PFSK-1 (cell line): Measurements from ENCODE around the gene GLT8D1.

ENCODE experiments used
- FOXP2 ChIP-seq: optimal IDR thresholded peaks from 2 replicates; pipeline ENCODE3; 2011; ENCODE audit warnings: borderline replicate concordance, control low read depth, inconsistent platforms; ENCODE audit not compliant: insufficient read depth; ENCODE audit errors: extremely low read length, extremely low read depth
- POLR2AphosphoS5 ChIP-seq: IDR thresholded peaks from 2 replicates; pipeline ENCODE4 v1.6.1; 2012; ENCODE audit warnings: low read depth, mild to moderate bottlenecking, control low read depth, low read length, moderate library complexity
- SIN3A ChIP-seq: IDR thresholded peaks from 2 replicates; pipeline ENCODE4 v1.6.1; 2012; ENCODE audit warnings: mild to moderate bottlenecking, low read length, moderate library complexity, borderline replicate concordance; ENCODE audit not compliant: insufficient read depth
- TAF1 ChIP-seq: IDR thresholded peaks from 2 replicates; pipeline ENCODE4 v1.6.1; 2012; ENCODE audit warnings: low read length, control low read depth, borderline replicate concordance; ENCODE audit not compliant: insufficient read depth
- TF ChIP-seq, protein P1 (sequence below), 2 experiments: IDR thresholded peaks; 2 replicates each; pipeline versions ENCODE4 v1.6.1 to v1.8.0; 2011 to 2012; ENCODE audit warnings: low read depth in 2 of 2, low read length in 2 of 2, control low read depth in 1 of 2, inconsistent platforms in 1 of 2, mild to moderate bottlenecking in 1 of 2, moderate library complexity in 1 of 2; ENCODE audit not compliant: insufficient read depth in 1 of 2

Gene GLT8D1

DNA sequence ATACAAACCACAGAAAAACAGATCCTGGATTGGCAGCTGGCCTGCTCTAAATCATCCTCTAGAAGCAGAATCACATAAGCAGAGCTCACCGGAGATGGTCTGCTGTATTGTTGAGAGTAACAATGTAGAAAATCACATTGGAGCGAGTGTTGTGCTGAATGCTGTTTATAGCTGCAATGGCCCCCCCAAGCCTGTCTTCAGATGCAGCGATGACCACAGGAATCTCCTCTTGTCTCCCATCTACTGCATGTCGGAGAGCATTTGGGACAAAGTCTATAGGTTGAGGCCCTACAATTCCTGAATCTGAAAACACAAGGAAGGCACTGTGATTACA, 8.0 kb downstream of the GLT8D1 start:
- TF ChIP-seq POLR2AphosphoS5 (no peak), TAF1 (no peak), SIN3A (no peak), FOXP2 (no peak)
- TF ChIP-seq, protein P1, sequence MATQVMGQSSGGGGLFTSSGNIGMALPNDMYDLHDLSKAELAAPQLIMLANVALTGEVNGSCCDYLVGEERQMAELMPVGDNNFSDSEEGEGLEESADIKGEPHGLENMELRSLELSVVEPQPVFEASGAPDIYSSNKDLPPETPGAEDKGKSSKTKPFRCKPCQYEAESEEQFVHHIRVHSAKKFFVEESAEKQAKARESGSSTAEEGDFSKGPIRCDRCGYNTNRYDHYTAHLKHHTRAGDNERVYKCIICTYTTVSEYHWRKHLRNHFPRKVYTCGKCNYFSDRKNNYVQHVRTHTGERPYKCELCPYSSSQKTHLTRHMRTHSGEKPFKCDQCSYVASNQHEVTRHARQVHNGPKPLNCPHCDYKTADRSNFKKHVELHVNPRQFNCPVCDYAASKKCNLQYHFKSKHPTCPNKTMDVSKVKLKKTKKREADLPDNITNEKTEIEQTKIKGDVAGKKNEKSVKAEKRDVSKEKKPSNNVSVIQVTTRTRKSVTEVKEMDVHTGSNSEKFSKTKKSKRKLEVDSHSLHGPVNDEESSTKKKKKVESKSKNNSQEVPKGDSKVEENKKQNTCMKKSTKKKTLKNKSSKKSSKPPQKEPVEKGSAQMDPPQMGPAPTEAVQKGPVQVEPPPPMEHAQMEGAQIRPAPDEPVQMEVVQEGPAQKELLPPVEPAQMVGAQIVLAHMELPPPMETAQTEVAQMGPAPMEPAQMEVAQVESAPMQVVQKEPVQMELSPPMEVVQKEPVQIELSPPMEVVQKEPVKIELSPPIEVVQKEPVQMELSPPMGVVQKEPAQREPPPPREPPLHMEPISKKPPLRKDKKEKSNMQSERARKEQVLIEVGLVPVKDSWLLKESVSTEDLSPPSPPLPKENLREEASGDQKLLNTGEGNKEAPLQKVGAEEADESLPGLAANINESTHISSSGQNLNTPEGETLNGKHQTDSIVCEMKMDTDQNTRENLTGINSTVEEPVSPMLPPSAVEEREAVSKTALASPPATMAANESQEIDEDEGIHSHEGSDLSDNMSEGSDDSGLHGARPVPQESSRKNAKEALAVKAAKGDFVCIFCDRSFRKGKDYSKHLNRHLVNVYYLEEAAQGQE (IDR thresholded peaks at IDR 0.05; ENCODE audit: insufficient read depth in 1 of 2, low read depth in 2 of 2, low read length in 2 of 2), result no peak

DNA sequence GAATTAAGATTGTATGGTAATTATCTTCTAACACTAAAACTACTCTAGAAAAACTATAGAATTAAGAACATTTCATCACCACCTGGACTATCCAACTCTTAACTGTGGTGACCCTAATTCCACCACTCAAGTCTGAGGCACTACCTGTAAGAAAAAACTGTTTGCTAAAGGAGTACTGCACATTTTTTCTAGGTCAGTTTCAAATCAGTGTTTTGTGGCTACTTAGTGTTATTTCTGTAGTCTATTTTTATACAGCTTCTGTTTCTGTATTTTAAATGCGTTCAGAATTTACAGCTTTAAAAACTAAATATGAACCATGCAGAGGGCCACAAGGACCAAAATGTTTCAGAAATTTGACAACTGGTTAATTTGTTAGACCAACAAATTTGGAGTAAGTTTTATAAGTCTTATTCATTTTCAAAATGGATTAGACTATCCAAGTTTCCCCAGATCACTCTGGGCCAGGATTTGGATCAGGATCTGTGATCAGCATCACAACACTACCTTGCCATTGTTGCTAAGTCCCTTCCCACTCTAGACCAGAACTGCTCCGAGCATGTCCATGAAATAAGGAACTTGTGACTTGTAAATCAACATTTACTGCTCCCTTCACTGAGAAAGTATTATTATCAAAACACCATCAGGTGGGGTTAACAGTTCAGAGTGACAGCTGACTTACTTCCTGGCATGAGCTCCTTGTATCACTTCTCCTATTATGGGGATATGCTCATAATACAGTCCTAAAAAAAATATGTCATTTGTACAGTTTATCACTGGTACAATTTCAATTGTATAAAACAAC, 8.6 kb downstream of the GLT8D1 start:
- no peak for TF ChIP-seq SIN3A
- TF ChIP-seq TAF1, result no peak
- TF ChIP-seq, protein P1 (IDR thresholded peaks at IDR 0.05; ENCODE audit: insufficient read depth in 1 of 2, low read depth in 2 of 2, low read length in 2 of 2), result no peak
- no peak for TF ChIP-seq FOXP2
- TF ChIP-seq POLR2AphosphoS5, result no peak; the same call in 1 of the 2 replicates

DNA sequence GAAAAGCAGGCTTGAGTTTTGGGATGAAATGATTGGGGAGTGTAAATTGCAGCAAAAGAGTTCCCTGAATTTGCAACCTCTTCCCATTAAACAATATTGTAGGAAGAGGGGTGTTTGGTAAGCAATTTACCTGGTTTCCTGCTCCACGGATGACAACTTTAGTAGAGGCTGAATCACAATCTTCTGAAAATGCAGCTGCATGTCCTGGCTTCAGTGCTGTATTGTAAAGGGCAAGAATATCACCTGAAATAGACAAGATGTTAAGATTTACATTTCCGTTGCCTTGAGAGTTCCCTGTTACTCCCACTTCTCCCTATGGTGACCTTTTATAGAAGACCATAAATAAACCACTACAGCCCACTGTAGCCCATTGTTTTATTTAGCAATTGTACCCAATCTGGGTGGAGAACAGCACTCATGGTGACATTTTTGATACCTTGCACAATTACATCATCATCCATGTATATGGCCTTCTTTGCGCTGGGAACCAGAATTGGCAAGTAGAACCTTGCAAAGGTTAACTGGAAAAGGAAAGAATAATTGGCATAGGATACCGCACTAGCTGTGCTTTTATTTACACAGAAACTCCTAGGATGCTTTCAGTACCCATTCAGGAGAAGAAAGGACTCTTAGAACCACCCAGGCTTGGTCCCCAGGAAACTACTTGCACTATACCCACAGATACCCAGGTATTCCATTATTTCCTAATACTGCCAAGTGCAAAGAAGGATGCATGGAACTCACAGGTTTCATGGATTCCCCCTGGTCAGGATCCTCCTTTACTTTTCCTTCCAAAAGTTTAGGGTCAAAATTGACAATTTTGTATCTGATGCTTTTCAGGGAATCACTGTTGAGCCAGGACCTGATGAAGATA, 9.6 kb downstream of the GLT8D1 start:
- TF ChIP-seq SIN3A, result no peak
- TF ChIP-seq, protein P1 (IDR thresholded peaks at IDR 0.05; ENCODE audit: insufficient read depth in 1 of 2, low read depth in 2 of 2, low read length in 2 of 2), result no peak
- no peak for TF ChIP-seq FOXP2
- peak; percentile 63 for TF ChIP-seq POLR2AphosphoS5

DNA sequence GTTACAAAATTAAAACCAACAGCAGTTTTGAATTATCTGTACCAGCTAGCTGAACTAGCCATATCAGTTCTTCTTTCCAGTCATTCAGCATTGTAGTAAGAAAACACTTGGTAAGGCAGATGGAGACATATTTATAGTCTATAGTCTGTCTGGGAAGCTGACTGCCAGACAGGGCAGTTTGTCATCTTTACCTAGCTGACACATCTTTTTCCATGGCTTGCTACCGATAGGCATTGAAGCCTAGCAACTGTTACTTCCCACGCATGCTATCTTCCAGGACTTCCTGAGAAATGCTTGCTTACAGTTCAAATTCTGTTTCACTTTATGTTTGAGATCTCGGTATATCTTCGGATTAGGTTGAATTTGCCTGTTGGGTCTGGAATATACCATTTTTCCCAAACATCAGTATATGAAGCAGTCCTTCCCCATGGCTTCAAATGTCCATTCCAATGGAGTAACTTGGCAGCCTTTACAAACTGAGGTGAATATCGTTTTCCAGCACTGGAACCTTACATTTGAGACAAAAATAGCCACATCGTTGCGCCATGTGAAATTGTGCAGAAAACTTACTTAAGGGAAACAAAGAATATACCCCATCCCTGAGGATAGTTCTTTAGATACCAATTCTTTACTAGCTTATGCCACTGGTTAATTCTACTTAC, 10.9 kb downstream of the GLT8D1 start:
- no peak for TF ChIP-seq TAF1
- TF ChIP-seq, protein P1 (IDR thresholded peaks at IDR 0.05; ENCODE audit: insufficient read depth in 1 of 2, low read depth in 2 of 2, low read length in 2 of 2), result no peak
- no peak for TF ChIP-seq FOXP2
- TF ChIP-seq SIN3A, result no peak
- no peak for TF ChIP-seq POLR2AphosphoS5
